DND-41 (cell line): ENCODE measurements around the gene CLEC5A.
"Not testable (repeated sequence)": the region's sequence is repeated elsewhere in the genome, so short reads cannot be mapped to it uniquely, and the experiment has no call there.

Source experiments
- ATAC-seq: fragments of 200-7000 bp; cut with Tn5 transposase; 3 replicates; pipeline ENCODE4 v1.9.1; 2021; ENCODE audit warnings: low read depth; ENCODE audit not compliant: insufficient read depth
- DNase-seq: peaks from one replicate; pipeline ENCODE4 v3.0.0-alpha.2; 2020
- H2AFZ ChIP-seq: 2 replicates; pipeline ENCODE4 v1.6.0; 2012; ENCODE audit warnings: low read depth, low read length
- H3K27ac ChIP-seq: 2 replicates; pipeline ENCODE4 v1.5.1; 2012; ENCODE audit warnings: low read length, inconsistent platforms
- H3K27me3 ChIP-seq: fragments of 200-600 bp; sonication (generic); 2 replicates; pipeline ENCODE4 v1.6.0; 2012; ENCODE audit warnings: low read length, mild to moderate bottlenecking, inconsistent platforms; ENCODE audit not compliant: insufficient read depth, poor library complexity
- H3K36me3 ChIP-seq: 2 replicates; pipeline ENCODE4 v1.5.1; 2012; ENCODE audit warnings: low read length, inconsistent platforms; ENCODE audit not compliant: insufficient read depth
- H3K4me1 ChIP-seq: 2 replicates; pipeline ENCODE4 v1.5.1; 2012; ENCODE audit warnings: mild to moderate bottlenecking, low read length; ENCODE audit not compliant: insufficient read depth
- H3K4me2 ChIP-seq: 2 replicates; pipeline ENCODE4 v1.6.0; 2012; ENCODE audit warnings: mild to moderate bottlenecking, moderate library complexity, low read length, inconsistent platforms; ENCODE audit not compliant: insufficient read depth
- H3K4me3 ChIP-seq, 2 experiments: fragments of 200-600 bp in 1 of 2; shearing (Covaris generic) in 1 of 2; 2 replicates each; pipeline ENCODE4 v1.5.1; 2012 to 2016; ENCODE audit warnings: inconsistent platforms in 2 of 2, low read length in 2 of 2, mild to moderate bottlenecking in 2 of 2, low read depth in 1 of 2, moderate library complexity in 1 of 2
- H3K79me2 ChIP-seq: 2 replicates; pipeline ENCODE4 v1.6.0; 2012; ENCODE audit warnings: low read length, inconsistent platforms; ENCODE audit not compliant: insufficient read depth
- H3K9ac ChIP-seq: 2 replicates; pipeline ENCODE4 v1.6.0; 2012; ENCODE audit warnings: low read depth, mild to moderate bottlenecking, inconsistent platforms, low read length, moderate library complexity
- H3K9me3 ChIP-seq: 2 replicates; pipeline ENCODE4 v1.5.1; 2012; ENCODE audit warnings: low read length, moderate library complexity, mild to moderate bottlenecking, inconsistent platforms; ENCODE audit not compliant: insufficient read depth, severe bottlenecking
- H4K20me1 ChIP-seq: 2 replicates; pipeline ENCODE4 v1.6.0; 2012; ENCODE audit warnings: low read length; ENCODE audit not compliant: insufficient read depth
- EZH2 ChIP-seq: IDR thresholded peaks from 3 replicates; pipeline ENCODE4 v1.6.1; 2012; ENCODE audit warnings: borderline replicate concordance, low read depth, mild to moderate bottlenecking, moderate library complexity, low read length, inconsistent platforms; ENCODE audit not compliant: severe bottlenecking
- TF ChIP-seq, protein P1 (sequence below): IDR thresholded peaks from 2 replicates; pipeline ENCODE4 v1.5.1; 2012; ENCODE audit warnings: borderline replicate concordance, low read length, moderate library complexity, mild to moderate bottlenecking; ENCODE audit not compliant: poor library complexity, severe bottlenecking; ENCODE audit errors: extremely low read depth

Gene CLEC5A

DNA sequence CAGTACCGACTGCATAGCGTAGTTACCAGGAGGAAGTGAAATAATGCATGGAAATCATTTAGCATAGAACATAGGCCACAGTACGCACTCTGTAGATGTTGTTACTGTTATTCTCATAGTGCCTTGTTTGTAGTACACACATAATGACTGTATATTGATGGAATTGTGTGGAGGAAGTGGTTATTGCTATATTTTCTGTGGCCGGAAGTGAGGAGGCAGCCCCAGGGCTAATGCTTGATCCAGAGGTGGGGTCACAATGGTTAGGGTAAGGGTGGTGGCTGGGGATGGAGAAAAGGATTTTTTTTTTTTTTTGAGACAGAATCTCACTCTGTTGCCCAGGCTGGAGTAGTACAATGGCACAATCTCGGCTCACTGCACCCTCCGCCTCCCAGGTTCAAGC lies 44.4 kb upstream of the CLEC5A start:
- no peak for ATAC-seq

DNA sequence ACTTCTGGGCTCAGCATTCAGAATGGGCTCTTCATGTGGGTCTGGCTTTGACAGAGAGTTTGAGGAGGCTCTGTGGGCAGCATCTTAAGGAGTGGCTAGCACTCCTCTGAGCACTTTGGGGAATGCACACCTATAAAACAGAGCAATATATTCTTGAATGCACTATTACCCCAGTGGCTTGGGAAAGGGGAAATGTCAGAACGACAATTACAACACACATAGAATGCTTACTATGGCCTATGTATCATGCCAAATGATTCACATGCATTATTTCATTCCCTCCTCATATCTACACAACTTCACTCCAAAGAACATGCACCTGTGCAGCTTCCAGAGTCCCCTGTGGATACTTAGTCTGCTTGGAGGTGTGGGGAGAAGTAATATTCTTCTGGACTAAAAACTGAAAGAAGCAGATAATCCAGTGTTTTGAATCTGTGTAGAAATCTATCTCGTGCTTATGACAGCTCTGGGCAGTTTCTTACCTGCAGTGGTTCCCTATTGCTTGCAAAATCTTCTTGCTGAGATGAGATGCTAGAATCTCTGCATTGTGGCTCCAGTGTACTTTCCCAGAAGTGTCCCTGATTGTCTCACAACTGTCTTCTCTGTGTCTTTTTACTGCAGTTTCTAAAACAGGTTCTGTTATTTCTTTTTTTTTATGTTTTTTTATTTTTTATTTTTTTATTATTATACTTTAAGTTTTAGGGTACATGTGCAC lies 43.4 kb upstream of the CLEC5A start:
- H4K20me1 ChIP-seq, result no peaks in the 10 kb centered on the region
- TF ChIP-seq, protein P1, sequence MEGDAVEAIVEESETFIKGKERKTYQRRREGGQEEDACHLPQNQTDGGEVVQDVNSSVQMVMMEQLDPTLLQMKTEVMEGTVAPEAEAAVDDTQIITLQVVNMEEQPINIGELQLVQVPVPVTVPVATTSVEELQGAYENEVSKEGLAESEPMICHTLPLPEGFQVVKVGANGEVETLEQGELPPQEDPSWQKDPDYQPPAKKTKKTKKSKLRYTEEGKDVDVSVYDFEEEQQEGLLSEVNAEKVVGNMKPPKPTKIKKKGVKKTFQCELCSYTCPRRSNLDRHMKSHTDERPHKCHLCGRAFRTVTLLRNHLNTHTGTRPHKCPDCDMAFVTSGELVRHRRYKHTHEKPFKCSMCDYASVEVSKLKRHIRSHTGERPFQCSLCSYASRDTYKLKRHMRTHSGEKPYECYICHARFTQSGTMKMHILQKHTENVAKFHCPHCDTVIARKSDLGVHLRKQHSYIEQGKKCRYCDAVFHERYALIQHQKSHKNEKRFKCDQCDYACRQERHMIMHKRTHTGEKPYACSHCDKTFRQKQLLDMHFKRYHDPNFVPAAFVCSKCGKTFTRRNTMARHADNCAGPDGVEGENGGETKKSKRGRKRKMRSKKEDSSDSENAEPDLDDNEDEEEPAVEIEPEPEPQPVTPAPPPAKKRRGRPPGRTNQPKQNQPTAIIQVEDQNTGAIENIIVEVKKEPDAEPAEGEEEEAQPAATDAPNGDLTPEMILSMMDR, result no peak
- TF ChIP-seq EZH2, result no peak
- H3K4me2 ChIP-seq, result no peak overlapping the region
- H2AFZ ChIP-seq, result no peak overlapping the region
- H3K9ac ChIP-seq, result no peak overlapping the region
- H3K4me3 ChIP-seq, result no peak overlapping the region
- no peaks in the 10 kb centered on the region for H3K9me3 ChIP-seq
- H3K27ac ChIP-seq, result no peak overlapping the region
- no peaks in the 10 kb centered on the region for H3K27me3 ChIP-seq
- no peaks in the 10 kb centered on the region for H3K79me2 ChIP-seq
- H3K4me1 ChIP-seq, result no peaks in the 10 kb centered on the region
- ATAC-seq, result no peak
- H3K36me3 ChIP-seq, result no peaks in the 10 kb centered on the region
- no peak for DNase-seq

More for the DNA sequence above, 44.4 kb upstream of the CLEC5A start:
- Histone ChIP-seq H4K20me1 (no peaks in the 10 kb centered on the region), H3K9me3 (no peaks in the 10 kb centered on the region), H2AFZ (no peak overlapping the region), H3K4me3 (no peak overlapping the region), H3K4me1 (no peaks in the 10 kb centered on the region), H3K9ac (no peak overlapping the region), H3K36me3 (no peaks in the 10 kb centered on the region), H3K27ac (no peak overlapping the region), H3K4me2 (no peak overlapping the region), H3K79me2 (no peaks in the 10 kb centered on the region), H3K27me3 (no peaks in the 10 kb centered on the region)
- TF ChIP-seq, protein P1, result no peak
- no peak for TF ChIP-seq EZH2
- no peak for DNase-seq

DNA sequence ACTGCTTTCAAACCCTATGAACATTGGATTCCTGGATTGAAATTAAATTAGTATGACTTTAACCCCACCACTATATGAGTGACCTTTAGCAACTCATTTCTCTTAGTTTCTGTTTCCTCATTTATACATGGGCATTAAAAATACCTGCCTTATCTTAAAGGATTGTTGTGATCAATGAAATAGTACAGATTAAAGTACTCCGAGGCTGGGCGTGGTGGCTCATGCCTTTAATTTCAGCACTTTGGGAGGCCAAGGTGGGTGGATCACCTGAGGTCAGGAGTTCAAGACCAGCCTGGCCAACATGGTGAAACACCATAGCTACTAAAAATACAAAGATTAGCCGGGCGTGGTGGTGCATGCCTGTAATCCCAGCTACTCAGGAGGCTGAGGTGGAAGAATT lies 41.0 kb upstream of the CLEC5A start:
- H3K4me2 ChIP-seq, ATAC-seq, H3K9ac ChIP-seq, H3K4me1 ChIP-seq, H4K20me1 ChIP-seq, H3K27me3 ChIP-seq, H3K36me3 ChIP-seq, H3K9me3 ChIP-seq, DNase-seq, H3K27ac ChIP-seq, H3K4me3 ChIP-seq, H3K79me2 ChIP-seq, H2AFZ ChIP-seq: not testable (repeated sequence)

DNA sequence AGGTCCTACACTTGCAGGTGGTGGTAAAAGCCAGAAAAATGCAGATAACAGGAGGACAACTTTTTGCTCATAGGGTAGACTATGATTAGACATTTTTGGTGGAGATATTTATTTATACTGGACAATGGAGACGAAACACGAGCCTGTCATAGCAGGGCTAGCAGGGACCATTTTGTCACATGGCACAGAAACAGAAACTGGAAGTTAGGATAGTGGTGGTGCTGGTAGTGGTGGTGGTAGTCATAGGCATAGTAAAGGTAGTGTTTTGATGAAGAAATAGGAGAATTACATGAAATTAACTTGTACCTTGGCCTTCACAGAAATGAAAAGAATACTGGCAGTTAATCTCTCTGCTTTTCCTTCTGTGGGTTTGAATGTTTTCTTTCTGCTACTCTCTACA lies 40.1 kb upstream of the CLEC5A start:
- no peaks in the 10 kb centered on the region for H3K4me1 ChIP-seq
- H3K27me3 ChIP-seq, result no peaks in the 10 kb centered on the region
- no peaks in the 10 kb centered on the region for H3K36me3 ChIP-seq
- H3K27ac ChIP-seq, result no peak overlapping the region
- no peaks in the 10 kb centered on the region for H3K79me2 ChIP-seq
- no peaks in the 10 kb centered on the region for H4K20me1 ChIP-seq
- DNase-seq (no peak), ATAC-seq (no peak)
- H2AFZ ChIP-seq, result no peak overlapping the region
- H3K4me3 ChIP-seq, result no peak overlapping the region
- no peaks in the 10 kb centered on the region for H3K9me3 ChIP-seq
- H3K4me2 ChIP-seq, result no peak overlapping the region
- H3K9ac ChIP-seq, result no peak overlapping the region
- TF ChIP-seq, protein P1, result no peak
- TF ChIP-seq EZH2, result no peak

DNA sequence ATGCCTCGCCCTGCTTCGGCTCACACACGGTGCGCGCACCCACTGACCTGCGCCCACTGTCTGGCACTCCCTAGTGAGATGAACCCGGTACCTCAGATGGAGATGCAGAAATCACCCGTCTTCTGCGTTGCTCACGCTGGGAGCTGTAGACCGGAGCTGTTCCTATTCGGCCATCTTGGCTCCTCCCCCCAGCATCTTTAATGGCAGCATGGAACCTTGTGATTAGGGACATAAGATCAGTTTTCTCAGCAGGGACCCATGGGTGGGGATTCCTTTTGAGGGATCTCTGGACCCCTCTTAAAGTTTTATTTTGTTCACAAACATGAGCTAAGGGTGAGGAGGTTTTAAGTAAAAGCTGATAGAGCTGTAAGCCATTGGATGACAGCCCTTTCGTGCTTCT lies 39.2 kb upstream of the CLEC5A start:
- H3K36me3 ChIP-seq, H3K4me1 ChIP-seq, H3K9ac ChIP-seq, DNase-seq, ATAC-seq, H3K27ac ChIP-seq, H4K20me1 ChIP-seq, H3K9me3 ChIP-seq, H3K4me3 ChIP-seq, H3K4me2 ChIP-seq, H2AFZ ChIP-seq, H3K79me2 ChIP-seq, H3K27me3 ChIP-seq: not testable (repeated sequence)
